SJCRH30 (cell line): ENCODE measurements around the gene KIFAP3. TPM values are rescaled to one million over a fixed set of nuclear protein-coding genes. Genes with fewer than 3 reads are reported as not detected.
"Not testable (repeated sequence)": the region's sequence is repeated elsewhere in the genome, so short reads cannot be mapped to it uniquely, and the experiment has no call there.

ENCODE experiments used
- DNase-seq, 2 experiments: peaks; one replicate each; pipeline ENCODE4 v3.0.0-alpha.2; 2015 to 2020
- H3K27ac ChIP-seq: fragments of 250-450 bp; sonication (Bioruptor Pico); 2 replicates; pipeline ENCODE4 v1.5.1; 2020; ENCODE audit warnings: mild to moderate bottlenecking, moderate library complexity
- H3K27me3 ChIP-seq: fragments of 250-450 bp; sonication (Bioruptor Pico); 2 replicates; pipeline ENCODE4 v1.5.1; 2020; ENCODE audit warnings: mild to moderate bottlenecking, moderate library complexity
- H3K36me3 ChIP-seq: fragments of 250-450 bp; sonication (Bioruptor Pico); 2 replicates; pipeline ENCODE4 v1.5.1; 2020; ENCODE audit warnings: mild to moderate bottlenecking, moderate library complexity
- H3K4me1 ChIP-seq: fragments of 250-450 bp; sonication (Bioruptor Pico); 2 replicates; pipeline ENCODE4 v1.5.1; 2020; ENCODE audit warnings: mild to moderate bottlenecking, moderate library complexity
- H3K4me3 ChIP-seq: fragments of 250-450 bp; sonication (Bioruptor Pico); 2 replicates; pipeline ENCODE4 v1.5.1; 2020; ENCODE audit warnings: mild to moderate bottlenecking, moderate library complexity
- H3K9me3 ChIP-seq: fragments of 250-450 bp; sonication (Bioruptor Pico); replicated peaks from 2 replicates; pipeline ENCODE4 v1.5.1; 2020; ENCODE audit warnings: mild to moderate bottlenecking, moderate library complexity
- total RNA-seq: library from RNA; depleted of rRNA; stranded (reverse); fragments of >200 nt; shearing (Covaris generic); gene quantifications from 2 replicates; pipeline ENCODE4 v1.2.3, GENCODE V29; 2014

Gene KIFAP3
- total RNA-seq, 1 experiment from 2014 or later, result 10.0 TPM

DNA sequence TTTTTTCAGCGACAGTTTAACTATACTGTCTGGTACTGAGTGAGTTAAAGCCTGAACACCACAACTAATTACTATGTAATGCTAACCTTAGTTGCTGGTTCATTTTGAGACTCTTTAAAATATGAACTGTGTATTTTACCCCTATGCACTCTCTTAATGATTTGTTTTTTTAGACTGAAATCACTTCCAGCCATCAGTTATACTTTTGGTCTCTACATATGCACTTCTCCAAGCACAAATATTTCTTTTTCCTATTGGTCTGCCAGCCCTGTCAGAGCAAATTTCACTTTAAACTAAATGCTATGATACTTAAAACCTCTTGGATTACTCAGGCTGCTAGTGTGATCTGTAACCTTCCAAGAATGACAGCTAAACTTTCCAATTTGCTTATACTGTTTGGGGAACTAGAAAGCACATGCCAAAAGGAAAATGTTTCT is 142.7 kb downstream of the KIFAP3 start:
- Histone ChIP-seq H3K27ac (no peak overlapping the region), H3K4me1 (peaks cover 4% of the 10 kb centered on the region; the same call in 1 of the 2 replicates), H3K4me3 (no peak overlapping the region), H3K36me3 (no peaks in the 10 kb centered on the region), H3K27me3 (no peaks in the 10 kb centered on the region), H3K9me3 (no peaks in the 10 kb centered on the region)
- no peak for DNase-seq

DNA sequence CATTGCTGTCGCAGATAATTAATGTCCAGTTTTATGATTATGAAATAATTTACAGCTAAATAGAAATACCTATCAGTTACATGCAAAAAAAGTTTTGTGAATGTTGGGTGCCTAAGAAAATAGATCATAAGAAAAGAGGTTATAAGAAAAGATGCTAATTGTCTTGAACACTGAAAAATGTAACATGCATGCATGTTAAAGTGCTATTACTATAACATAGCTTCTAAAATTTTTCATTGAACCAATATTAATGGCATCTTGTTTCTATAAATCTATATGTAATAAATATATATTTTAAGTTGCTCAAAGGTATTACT is 145.3 kb downstream of the KIFAP3 start:
- no peak overlapping the region for H3K27ac ChIP-seq
- DNase-seq, result no peak
- no peaks in the 10 kb centered on the region for H3K36me3 ChIP-seq
- no peaks in the 10 kb centered on the region; the same call in 1 of the 2 replicates for H3K4me1 ChIP-seq
- no peaks in the 10 kb centered on the region for H3K27me3 ChIP-seq
- H3K4me3 ChIP-seq, result no peak overlapping the region
- no peaks in the 10 kb centered on the region for H3K9me3 ChIP-seq

DNA sequence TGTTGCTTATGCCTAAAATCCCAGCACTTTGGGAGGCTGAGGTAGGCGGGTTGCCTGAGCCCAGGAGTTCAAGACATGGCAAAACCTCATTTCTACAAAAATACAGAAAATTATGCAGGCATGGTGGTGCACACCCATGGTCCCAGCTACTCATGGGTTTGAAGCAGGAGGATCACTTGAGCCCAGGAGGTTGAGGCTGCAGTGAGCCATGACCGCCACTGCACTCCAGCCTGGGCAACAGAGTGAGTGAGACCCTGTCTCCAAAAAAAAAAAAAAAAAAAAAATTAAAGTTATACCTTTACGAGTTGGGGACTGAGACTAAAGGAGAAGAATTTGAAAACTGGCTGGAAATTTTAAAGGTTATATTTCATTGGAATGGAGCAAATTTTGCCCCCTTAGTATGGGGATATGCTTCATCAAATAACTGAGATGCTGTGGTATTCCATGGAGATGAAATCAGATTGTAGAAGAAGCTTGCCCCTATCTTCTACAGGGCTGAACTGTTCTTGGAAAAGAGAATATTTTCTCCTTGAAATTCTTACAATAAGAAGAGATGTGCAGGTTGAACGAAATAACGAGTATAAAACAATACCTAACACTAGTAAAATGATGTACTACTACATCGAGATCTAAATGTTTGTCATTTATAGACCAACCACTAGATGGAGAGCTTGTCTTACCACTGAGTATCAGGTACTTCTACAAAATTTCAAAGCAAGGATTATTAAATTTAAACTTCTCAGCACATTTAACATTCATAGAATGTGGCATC is 145.9 kb downstream of the KIFAP3 start:
- Histone ChIP-seq H3K4me3 (no peak overlapping the region), H3K27me3 (no peaks in the 10 kb centered on the region), H3K27ac (no peak overlapping the region), H3K4me1 (no peaks in the 10 kb centered on the region), H3K9me3 (no peaks in the 10 kb centered on the region), H3K36me3 (no peaks in the 10 kb centered on the region)
- DNase-seq, result peak in 1 of 2 experiments; percentile 61

DNA sequence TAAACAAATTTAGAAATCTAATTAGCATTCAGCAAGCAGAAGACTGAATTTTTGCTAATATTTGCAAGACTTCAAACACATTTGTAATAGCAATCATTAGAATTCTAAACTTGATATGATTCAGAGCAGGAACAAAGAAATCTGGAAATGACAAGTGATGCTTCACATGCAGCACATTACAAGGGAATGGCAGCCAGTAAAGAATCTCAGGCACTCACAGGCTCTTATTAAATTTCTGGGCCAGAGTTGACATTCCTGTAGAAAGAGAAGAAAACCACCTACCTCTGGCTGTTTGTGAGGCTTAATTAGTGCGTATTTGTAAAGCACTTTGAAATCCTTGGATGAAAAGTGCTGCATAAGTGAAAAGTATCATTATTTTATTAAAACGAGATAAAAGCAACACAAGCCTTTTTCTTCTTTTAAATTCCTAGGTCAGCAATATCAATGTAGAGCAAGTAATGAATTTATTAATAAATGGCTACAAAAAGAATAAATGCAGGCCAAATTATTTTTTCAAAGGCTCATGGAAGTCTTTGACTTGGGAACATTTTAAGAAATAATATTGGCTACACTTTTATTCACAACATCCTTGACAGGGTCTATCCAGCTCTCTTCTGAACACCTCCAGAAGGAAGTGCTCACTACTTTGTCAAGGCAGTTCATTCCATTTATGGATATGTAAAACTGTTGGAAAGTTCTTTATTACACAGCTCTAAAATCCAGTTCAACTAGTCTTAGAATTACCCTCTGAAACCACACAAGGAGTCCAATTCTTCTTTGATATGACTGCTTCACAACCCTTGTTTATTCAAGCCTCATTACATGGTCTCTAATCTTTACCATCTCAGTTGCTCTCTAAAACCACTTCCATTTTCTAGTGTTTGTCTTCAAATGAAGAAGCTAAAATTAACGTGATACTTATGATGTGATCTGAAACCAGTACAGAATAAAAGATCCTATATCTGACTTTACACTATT is 148.7 kb downstream of the KIFAP3 start:
- Histone ChIP-seq H3K36me3 (no peaks in the 10 kb centered on the region), H3K4me3 (no peak overlapping the region), H3K4me1 (no peaks in the 10 kb centered on the region), H3K27ac (no peak overlapping the region), H3K9me3 (no peaks in the 10 kb centered on the region), H3K27me3 (no peaks in the 10 kb centered on the region)
- peak in 1 of 2 experiments; percentile 2 for DNase-seq

DNA sequence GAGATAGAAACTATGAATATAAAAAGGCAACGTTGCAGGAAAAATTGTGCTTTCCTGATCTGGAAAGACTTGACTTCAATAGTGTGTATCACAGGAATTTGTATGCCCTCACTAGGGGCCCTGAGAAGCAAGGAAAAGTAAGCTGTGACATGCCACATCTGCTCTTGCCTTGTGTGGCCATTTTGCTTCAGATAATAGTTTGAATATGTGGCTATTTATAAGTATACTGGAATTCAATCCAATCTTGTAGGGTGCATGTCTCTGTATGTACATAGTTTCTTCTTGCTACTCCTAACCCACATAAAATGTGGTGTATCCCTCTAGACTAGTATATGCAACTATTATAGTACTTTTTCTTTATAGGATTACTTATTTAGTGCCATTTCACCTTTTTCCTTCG is 149.7 kb downstream of the KIFAP3 start:
- DNase-seq, result no peak
- Histone ChIP-seq H3K27me3 (no peaks in the 10 kb centered on the region), H3K4me1 (no peaks in the 10 kb centered on the region), H3K4me3 (no peak overlapping the region), H3K9me3 (no peaks in the 10 kb centered on the region), H3K27ac (no peak overlapping the region), H3K36me3 (no peaks in the 10 kb centered on the region)

DNA sequence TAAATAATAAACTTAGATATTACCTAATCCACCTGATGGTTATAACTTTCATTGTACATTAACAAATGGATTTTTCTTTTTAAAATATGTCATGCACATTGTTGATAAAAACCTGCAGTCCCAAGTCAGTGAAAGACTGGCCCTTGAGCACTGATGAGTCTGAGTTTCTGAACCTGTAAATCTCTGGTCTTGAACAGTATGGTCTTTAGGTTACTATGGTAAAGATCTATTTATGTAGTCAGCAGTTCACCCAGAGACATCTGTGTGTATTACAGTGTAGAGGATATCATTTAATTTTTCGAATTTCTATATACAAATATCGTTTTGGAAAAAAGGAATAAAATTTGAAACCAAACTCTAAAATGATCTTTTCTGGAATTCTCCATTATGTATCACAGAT is 150.4 kb downstream of the KIFAP3 start:
- DNase-seq, result no peak
- H3K27ac ChIP-seq, result no peak overlapping the region
- H3K9me3 ChIP-seq, result no peaks in the 10 kb centered on the region
- no peaks in the 10 kb centered on the region for H3K27me3 ChIP-seq
- H3K36me3 ChIP-seq, result no peaks in the 10 kb centered on the region
- no peaks in the 10 kb centered on the region for H3K4me1 ChIP-seq
- H3K4me3 ChIP-seq, result no peak overlapping the region

DNA sequence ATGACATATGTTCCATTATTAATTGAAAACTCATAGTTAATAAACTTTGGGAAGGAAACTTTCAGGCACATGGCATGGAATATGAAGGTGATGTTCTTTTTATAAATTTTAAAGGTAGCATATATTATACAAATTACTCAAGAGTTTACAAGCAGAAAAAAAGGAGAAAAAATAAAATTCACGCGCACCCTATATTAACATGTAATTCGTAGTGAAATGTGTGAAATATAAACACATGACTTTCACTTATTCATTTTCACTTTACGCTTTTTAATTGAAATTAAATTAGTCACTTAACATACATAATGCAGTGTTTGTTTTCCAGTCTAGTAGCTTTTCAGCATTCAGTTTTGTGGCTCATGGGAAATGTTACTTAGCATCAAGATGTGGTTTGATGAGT is 153.4 kb downstream of the KIFAP3 start:
- H3K36me3 ChIP-seq, result no peaks in the 10 kb centered on the region

DNA sequence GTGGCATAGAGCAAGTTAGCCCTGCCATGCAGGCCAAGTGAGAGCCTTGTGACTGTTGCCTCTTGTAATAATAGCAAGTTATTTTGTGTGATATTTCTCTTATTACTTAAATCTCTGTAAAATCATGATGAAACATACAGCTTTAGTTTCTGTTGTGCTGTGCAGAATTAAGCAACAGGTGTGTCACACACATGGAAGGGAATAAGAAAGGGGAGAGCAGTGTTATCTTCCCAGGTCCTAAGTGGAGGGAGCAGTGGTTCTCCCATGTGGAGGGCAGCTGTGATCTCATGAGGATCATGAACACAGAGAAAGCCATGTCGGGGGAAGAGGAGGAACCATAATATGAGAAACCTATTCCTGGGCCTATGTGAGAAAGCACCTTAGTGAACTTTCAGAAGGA is 155.6 kb downstream of the KIFAP3 start:
- H3K4me1 ChIP-seq, result no peaks in the 10 kb centered on the region
- DNase-seq, result no peak
- H3K27ac ChIP-seq, result no peak overlapping the region
- no peaks in the 10 kb centered on the region for H3K9me3 ChIP-seq
- no peak overlapping the region for H3K4me3 ChIP-seq
- no peaks in the 10 kb centered on the region for H3K27me3 ChIP-seq
- no peaks in the 10 kb centered on the region for H3K36me3 ChIP-seq

More for the DNA sequence above, 153.4 kb downstream of the KIFAP3 start:
- Histone ChIP-seq H3K27ac (no peak overlapping the region), H3K4me1 (no peaks in the 10 kb centered on the region), H3K9me3 (no peaks in the 10 kb centered on the region), H3K4me3 (no peak overlapping the region), H3K27me3 (no peaks in the 10 kb centered on the region)
- no peak for DNase-seq

DNA sequence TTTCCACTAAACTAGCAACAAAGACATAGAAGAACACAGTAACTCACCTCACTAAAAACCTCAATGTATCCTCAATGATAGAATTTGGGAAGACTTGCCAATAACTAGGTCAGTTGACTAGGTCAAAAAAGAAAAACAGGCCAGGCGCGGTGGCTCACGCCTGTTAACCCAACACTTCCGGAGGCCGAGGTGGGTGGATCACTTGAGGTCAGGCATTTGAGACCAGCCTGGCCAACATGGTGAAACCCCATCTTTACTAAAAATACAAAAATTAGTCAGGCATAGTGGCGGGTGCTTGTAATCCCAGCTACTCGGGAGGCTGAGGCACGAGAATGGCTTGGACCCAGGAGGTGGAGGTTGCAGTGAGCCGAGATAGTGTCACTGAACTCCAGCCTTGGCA is 156.3 kb downstream of the KIFAP3 start:
- H3K36me3 ChIP-seq, H3K4me3 ChIP-seq, H3K27ac ChIP-seq, H3K4me1 ChIP-seq, DNase-seq, H3K9me3 ChIP-seq, H3K27me3 ChIP-seq: not testable (repeated sequence)

DNA sequence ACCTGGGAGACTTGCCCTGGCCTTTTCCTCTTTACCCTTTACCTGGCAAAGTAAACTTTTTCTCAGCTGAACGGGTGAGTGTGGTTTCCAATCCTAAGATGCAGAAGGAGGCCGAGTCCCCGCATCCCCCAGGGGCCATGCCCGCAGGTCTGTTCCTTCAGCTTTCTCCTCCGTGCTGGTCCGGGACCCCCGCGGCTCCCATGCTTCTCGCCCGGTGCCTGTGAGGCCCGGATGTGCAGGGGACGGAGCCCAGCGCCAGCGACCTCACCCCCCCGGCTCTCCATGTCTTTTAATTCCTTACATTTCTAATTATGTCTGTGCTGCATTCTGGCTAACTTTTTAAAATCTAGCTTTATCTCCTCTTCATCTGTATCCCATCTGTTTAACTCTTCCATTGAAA is 159.3 kb downstream of the KIFAP3 start:
- H3K4me1 ChIP-seq, result no peaks in the 10 kb centered on the region
- H3K9me3 ChIP-seq, result no peaks in the 10 kb centered on the region
- DNase-seq, result no peak
- no peak overlapping the region for H3K27ac ChIP-seq
- no peaks in the 10 kb centered on the region for H3K36me3 ChIP-seq
- no peak overlapping the region for H3K4me3 ChIP-seq
- no peaks in the 10 kb centered on the region for H3K27me3 ChIP-seq

DNA sequence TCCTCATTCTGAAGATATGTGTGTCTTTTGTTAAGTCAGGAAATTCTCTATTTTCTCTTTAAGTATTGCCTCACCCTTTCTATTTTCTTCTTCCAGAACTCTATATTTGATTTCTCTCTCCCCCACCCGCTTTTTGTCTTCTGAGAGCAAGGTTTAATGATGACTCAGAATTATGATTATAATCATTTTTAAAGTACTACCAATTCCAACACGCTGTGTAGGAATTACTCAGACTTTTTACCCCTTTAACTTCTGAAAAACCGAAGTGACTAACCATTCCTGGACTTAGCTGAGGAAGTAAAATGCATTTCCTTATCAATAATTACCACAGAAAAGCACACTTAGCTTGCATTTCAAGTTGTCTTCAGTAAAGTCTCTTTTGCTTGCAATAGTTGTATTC is 160.0 kb downstream of the KIFAP3 start:
- Histone ChIP-seq H3K9me3 (no peaks in the 10 kb centered on the region), H3K27ac (no peak overlapping the region), H3K36me3 (no peaks in the 10 kb centered on the region), H3K27me3 (no peaks in the 10 kb centered on the region), H3K4me1 (no peaks in the 10 kb centered on the region), H3K4me3 (no peak overlapping the region)
- no peak for DNase-seq

DNA sequence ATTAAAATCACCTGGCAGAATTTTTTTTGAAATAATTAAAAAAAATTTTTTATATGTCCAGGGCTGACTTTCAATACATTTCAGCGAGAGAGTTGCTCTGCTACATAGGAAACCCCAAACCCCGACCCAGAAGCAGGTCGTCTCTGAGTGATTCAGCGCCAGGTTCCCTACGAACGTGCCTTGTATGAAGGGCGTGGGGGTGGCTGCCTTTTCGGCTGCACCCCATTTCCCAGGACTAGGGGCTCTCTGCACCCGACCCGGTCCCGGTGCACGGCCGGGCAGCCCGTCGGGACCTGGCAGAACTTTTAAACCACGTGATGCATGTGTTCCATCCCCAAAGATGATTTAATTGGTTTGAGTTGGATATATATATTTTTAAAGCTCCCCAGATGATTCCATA is 165.0 kb downstream of the KIFAP3 start:
- no peak overlapping the region for H3K27ac ChIP-seq

DNA sequence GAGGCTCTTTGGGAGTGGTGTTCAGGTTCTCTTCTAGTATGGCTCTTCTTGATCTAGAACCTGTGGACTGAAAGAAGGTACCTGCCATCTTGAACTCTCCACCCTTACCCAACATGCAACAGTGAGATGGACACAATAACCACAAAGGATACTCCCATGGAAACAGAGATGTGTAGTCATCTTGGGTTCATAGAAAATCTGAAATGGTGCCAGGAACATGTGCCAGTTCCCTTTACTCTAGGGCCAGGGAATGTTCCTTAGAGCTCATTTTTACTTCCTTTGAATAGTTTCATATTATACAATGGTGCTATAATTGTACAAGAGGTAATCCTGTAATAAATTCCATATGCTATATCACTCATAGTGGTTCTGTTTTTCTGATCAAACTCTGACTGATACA is 167.6 kb downstream of the KIFAP3 start:
- Histone ChIP-seq H3K4me1 (no peaks in the 10 kb centered on the region), H3K4me3 (no peak overlapping the region), H3K27ac (no peak overlapping the region), H3K9me3 (no peaks in the 10 kb centered on the region), H3K36me3 (no peaks in the 10 kb centered on the region), H3K27me3 (no peaks in the 10 kb centered on the region)
- DNase-seq, result no peak

More for the DNA sequence above, 165.0 kb downstream of the KIFAP3 start:
- H3K4me1 ChIP-seq, result no peaks in the 10 kb centered on the region
- no peaks in the 10 kb centered on the region for H3K27me3 ChIP-seq
- no peaks in the 10 kb centered on the region for H3K36me3 ChIP-seq
- no peak for DNase-seq
- no peak overlapping the region for H3K4me3 ChIP-seq
- no peaks in the 10 kb centered on the region for H3K9me3 ChIP-seq

DNA sequence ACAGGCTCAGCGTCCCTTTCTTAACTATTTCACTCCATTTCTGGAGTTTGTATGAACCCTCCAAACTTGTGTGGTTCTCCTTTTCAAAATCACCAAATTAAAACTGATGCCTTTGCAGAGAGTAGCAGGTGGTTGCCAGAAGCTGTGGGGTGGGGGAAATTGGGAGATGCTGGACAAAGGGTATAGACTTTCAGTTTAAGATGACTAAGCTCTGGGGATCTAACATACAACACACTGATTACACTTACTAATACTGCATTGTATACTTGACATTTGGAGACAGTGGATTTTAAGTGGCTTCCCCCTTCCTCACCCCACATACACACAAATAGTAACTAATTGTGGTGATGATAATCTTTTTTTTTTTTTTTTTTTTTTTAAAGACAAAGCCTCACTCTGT is 169.7 kb downstream of the KIFAP3 start:
- Histone ChIP-seq H3K4me1 (no peaks in the 10 kb centered on the region), H3K27me3 (no peaks in the 10 kb centered on the region), H3K27ac (no peak overlapping the region), H3K36me3 (no peaks in the 10 kb centered on the region), H3K9me3 (no peaks in the 10 kb centered on the region), H3K4me3 (no peak overlapping the region)
- no peak for DNase-seq

DNA sequence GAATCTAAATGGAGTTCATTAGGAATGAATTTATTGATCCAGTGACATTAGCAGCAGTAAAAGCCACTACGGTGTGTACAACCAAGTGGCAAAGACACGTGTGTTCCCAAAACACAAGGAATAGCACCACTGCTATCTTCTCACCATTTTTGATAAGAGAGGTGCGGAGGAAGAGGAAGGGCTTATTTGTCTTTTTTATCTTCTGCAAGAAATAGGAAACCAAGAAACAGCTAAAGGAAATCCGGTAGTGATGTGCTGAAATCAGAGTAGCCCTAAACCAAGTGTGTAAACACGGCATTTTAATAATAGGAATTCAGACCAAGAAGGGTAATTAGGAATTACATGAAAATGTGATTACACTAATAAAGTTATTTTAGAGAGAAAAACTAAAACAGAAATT is 171.7 kb downstream of the KIFAP3 start:
- DNase-seq, result no peak

More for the DNA sequence above, 171.7 kb downstream of the KIFAP3 start:
- no peak overlapping the region for H3K27ac ChIP-seq
- no peaks in the 10 kb centered on the region for H3K4me1 ChIP-seq
- H3K27me3 ChIP-seq, result no peaks in the 10 kb centered on the region
- no peaks in the 10 kb centered on the region for H3K36me3 ChIP-seq
- no peaks in the 10 kb centered on the region for H3K9me3 ChIP-seq
- no peak overlapping the region for H3K4me3 ChIP-seq
